ENCODE measurements around the gene GJC2.

GJC2 gene

DNA sequence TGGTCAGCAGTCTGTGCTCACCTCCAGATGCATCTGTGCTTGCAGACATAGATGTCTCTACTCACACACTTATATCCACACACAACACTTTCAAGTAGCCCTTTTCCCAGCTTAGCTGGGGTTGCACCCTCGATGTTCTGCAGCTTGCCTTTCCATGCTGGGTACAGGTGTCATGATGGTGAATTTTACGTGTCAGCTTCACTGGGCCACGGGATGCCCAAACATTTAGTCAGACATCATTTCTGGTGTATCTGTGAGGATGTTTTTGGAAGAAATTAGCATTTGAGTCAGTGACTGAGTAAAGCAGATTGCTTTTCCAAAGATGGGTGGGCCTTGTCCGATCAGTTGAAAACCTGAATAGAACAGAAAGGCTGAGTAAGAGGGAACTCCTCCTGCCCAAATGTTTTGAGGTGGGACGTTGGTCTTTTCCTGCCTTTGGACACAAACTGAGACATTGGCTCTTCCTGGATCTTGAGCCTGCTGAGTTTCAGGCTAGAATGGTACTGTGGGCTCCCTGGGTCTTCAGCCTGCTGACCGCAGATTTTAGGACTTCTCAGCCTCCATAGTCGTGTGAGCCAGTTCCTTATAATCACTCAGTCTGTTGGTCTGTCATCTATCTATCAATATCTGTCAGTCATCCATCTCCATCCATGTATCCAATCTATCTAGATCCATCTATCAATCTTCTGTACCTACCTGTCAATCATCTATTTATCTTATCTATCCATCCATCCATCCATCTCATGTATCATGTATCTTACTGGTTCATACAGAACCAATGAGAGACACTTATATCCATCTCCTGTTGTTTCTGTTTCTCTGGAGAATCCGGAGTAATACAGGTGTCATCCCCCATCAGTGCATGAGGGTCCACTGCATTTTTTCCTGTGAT, 45.4 kb downstream of the GJC2 start:
- DNase-seq (ENCODE audit: low spot score) = no peak

DNA sequence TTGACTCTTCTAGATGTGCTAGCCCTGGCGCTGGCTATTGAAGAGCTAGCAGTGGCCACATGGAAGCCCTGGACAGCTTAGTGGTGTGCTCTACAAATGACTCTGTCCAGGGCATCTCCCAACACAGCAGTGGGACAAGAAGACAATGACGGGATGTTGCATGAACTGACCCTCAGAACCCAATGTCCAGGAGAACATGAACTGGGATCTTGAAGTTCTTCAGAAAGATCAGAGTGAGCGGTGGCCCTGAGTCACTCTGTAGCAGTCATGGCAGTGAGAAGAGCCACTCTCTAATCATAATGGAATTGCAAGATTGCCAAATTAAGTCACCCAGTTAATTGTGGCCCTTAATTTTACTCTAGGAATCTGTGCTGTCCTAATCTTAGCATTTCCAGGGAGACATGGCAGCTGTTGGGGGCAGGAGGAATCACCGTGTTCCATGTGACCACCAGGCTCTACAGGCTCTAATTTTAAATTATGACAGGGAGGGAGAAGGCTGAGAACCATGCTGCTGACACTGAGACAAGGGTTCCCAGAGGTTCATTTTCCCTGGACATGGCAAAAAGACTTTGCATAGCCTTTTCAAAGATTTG, 47.9 kb downstream of the GJC2 start:
- no peak for DNase-seq (ENCODE audit: low spot score)

DNA sequence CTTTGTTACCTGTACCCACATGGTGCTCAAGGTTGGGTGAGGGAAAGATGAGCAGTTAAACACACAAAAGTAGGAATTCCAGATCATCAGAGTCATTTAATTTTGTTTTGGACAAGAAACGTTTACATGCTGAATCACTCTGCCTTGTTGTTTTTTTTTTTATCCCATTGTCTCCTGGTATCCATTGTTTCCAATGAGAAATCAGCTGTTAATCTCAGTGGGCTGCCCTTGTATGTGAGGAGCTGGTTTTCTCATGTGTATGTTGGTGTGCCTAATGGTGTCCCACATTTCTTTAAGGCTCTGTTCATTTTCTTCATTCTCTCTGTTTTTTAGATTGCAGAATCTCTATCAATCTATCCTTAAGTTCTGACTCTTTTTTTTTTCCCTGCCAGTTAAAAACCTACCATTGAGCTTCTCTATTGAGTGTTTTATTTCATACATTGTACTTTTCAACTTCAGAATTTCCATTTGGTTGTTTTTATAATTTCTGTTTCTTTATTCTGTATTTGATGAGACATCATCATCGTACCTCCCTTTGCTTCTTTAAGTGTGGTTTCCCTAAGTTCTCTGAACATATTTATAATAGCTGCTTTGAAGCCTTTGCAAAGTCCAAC, 49.4 kb downstream of the GJC2 start:
- DNase-seq (ENCODE audit: low spot score) = no peak

DNA sequence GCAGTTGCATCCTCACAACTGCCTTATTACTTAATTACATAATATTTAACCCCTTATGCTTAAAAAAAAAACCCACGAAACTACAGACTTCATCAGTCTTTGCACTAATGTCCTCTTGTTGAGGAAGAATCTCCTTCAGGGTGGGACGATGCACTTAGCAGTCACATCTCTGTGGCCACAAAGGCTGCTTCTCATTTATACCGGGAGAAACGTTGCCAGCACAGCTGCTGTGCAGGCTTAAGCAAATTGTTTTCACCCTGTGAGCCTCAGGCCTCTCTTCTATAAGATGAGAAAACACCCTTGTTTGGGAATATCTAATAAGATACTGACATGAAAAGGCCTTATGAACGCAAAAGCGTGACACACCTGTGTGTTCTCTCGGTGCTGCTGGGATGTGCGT, 55.2 kb downstream of the GJC2 start:
- no peak for DNase-seq (ENCODE audit: low spot score)

GRCh38 chr1:228205526-228206436, 56.1 kb downstream of the GJC2 start:
- no peak for DNase-seq (ENCODE audit: low spot score)

- DNase-seq (ENCODE audit: low spot score) = no peak
Observed at GRCh38 chr1:228206582-228207351, 57.0 kb downstream of the GJC2 start.

- DNase-seq (ENCODE audit: low spot score) = no peak
Observed at GRCh38 chr1:228207381-228207810, 57.7 kb downstream of the GJC2 start.

- DNase-seq (ENCODE audit: low spot score) = no peak
Observed at GRCh38 chr1:228207851-228208821, 58.4 kb downstream of the GJC2 start, which contains the start of gene OBSCN. TSS of gene OBSCN (plus strand) at chr1:228208044. CDS start at chr1:228211784, 3,740 bp downstream.

- DNase-seq (ENCODE audit: low spot score) = no peak
Observed at GRCh38 chr1:228208831-228209551, 59.3 kb downstream of the GJC2 start.

Data from putamen (tissue), 1 donor.